Endothelial cell of umbilical vein (primary cell): ENCODE results near the gene RNF151. TPM values are rescaled to one million over a fixed set of nuclear protein-coding genes. Genes with fewer than 3 reads are reported as not detected.
A peak's percentile ranks its signal among the peaks of the same experiment; 100 is the strongest.

Source experiments
- BruUV-seq: library from RNA; stranded (reverse); fragments of 400-500 nt; replicated peaks from 2 replicates; lab custom pipeline; 2021; lab: Mats Ljungman, UMichigan
- CTCF ChIA-PET: fragments of 300-600, 350-600 bp; sonication (Branson Sonifier 250); formaldehyde crosslinking; loops from one replicate; lab custom pipeline; 2021; ENCODE audit warnings: antibody characterized with exemption, inconsistent platforms; lab: Charles Lee
- POLR2A ChIA-PET: fragments of 300-600, 350-600 bp; sonication (Branson Sonifier 250); formaldehyde crosslinking; loops from one replicate; lab custom pipeline; 2021; ENCODE audit warnings: antibody characterized with exemption, inconsistent platforms; lab: Charles Lee
- DNase-seq: peaks from one replicate; pipeline ENCODE4 v3.0.0-alpha.2; 2011; ENCODE audit warnings: low read depth, low spot score
- FAIRE-seq: peaks from 2 replicates; lab custom pipeline; 2011; peaks lifted over from hg19 to GRCh38; lab: Jason Lieb, UNC
- H2AFZ ChIP-seq: 2 replicates; pipeline ENCODE4 v1.6.0; 2012; ENCODE audit warnings: low read depth, low read length, control low read depth, inconsistent platforms
- H3K27ac ChIP-seq: 2 replicates; pipeline ENCODE4 v1.5.1; 2011; ENCODE audit warnings: low read depth, mild to moderate bottlenecking, control low read depth, low read length, moderate library complexity; ENCODE audit not compliant: insufficient read depth
- H3K27me3 ChIP-seq, 2 experiments: 2 replicates each; pipeline versions ENCODE4 v1.6.0 to v1.6.1; 2011; ENCODE audit warnings: low read length in 2 of 2, mixed read lengths in 1 of 2; ENCODE audit not compliant: control insufficient read depth in 2 of 2, insufficient read depth in 2 of 2
- H3K36me3 ChIP-seq, 2 experiments: 2 replicates in 1 of 2; 3 replicates in 1 of 2; pipeline ENCODE4 v1.5.1; 2011; ENCODE audit warnings: low read length in 2 of 2, mild to moderate bottlenecking in 1 of 2, moderate library complexity in 1 of 2; ENCODE audit not compliant: control insufficient read depth in 2 of 2, insufficient read depth in 2 of 2; ENCODE audit errors: extremely low read depth in 1 of 2
- H3K4me1 ChIP-seq: 3 replicates; pipeline ENCODE4 v1.5.1; 2011; ENCODE audit warnings: mild to moderate bottlenecking, low read length; ENCODE audit not compliant: control insufficient read depth, insufficient read depth; ENCODE audit errors: extremely low read depth
- H3K4me2 ChIP-seq: 2 replicates; pipeline ENCODE4 v1.6.1; 2011; ENCODE audit warnings: low read length, control low read depth, mixed read lengths; ENCODE audit not compliant: insufficient read depth
- H3K4me3 ChIP-seq, 3 experiments: fragments of 200-600 bp in 1 of 3; sonication (generic), shearing (Covaris generic) in 1 of 3; replicated peaks in 1 of 3; 2 replicates each; pipeline ENCODE4 v1.5.1; 2011 to 2016; ENCODE audit warnings: control low read depth in 3 of 3, low read length in 3 of 3, mild to moderate bottlenecking in 2 of 3, inconsistent platforms in 1 of 3, low read depth in 1 of 3, moderate library complexity in 1 of 3; ENCODE audit not compliant: insufficient read depth in 1 of 3
- H3K79me2 ChIP-seq: 2 replicates; pipeline ENCODE4 v1.6.0; 2012; ENCODE audit warnings: low read length, inconsistent platforms; ENCODE audit not compliant: control insufficient read depth, insufficient read depth
- H3K9ac ChIP-seq: replicated peaks from 2 replicates; pipeline ENCODE3; 2011; ENCODE audit warnings: low read length, control low read depth; ENCODE audit not compliant: insufficient read depth; ENCODE audit errors: extremely low read depth
- H3K9me1 ChIP-seq: replicated peaks from 3 replicates; pipeline ENCODE4 v1.6.0; 2011; ENCODE audit warnings: mild to moderate bottlenecking, low read length; ENCODE audit not compliant: control insufficient read depth, insufficient read depth; ENCODE audit errors: extremely low read depth
- H3K9me3 ChIP-seq: replicated peaks from 2 replicates; pipeline ENCODE4 v1.5.1; 2012; ENCODE audit warnings: low read length, inconsistent platforms; ENCODE audit not compliant: control insufficient read depth, insufficient read depth
- H4K20me1 ChIP-seq: replicated peaks from 2 replicates; pipeline ENCODE3; 2011; ENCODE audit warnings: mild to moderate bottlenecking, low read length; ENCODE audit not compliant: control insufficient read depth, insufficient read depth; ENCODE audit errors: extremely low read depth
- CTCF ChIP-seq, 2 donors: IDR thresholded peaks; 1 replicate in 1 of 2; 2 replicates in 1 of 2; pipeline ENCODE4 v1.5.1; 2011; ENCODE audit warnings: low read length in 2 of 2, mild to moderate bottlenecking in 2 of 2, moderate library complexity in 2 of 2, control low read depth in 1 of 2, inconsistent platforms in 1 of 2, low read depth in 1 of 2; ENCODE audit not compliant: insufficient read depth in 1 of 2; ENCODE audit errors: extremely low read depth in 1 of 2
- EZH2 ChIP-seq: IDR thresholded peaks from 2 replicates; pipeline ENCODE4 v1.6.1; 2012; ENCODE audit warnings: borderline replicate concordance, low read depth, mild to moderate bottlenecking, moderate library complexity, low read length, inconsistent platforms; ENCODE audit not compliant: severe bottlenecking
- GATA2 ChIP-seq: IDR thresholded peaks from 2 replicates; pipeline ENCODE4 v1.7.0; 2011; ENCODE audit warnings: low read depth, mild to moderate bottlenecking, moderate library complexity, mixed read lengths, low read length; ENCODE audit not compliant: insufficient read length, insufficient read depth
- POLR2A ChIP-seq: IDR thresholded peaks from 2 replicates; pipeline ENCODE4 v1.6.1; 2012; ENCODE audit warnings: low read depth, mild to moderate bottlenecking, control low read depth, low read length
- POLR2AphosphoS5 ChIP-seq: IDR thresholded peaks from 2 replicates; pipeline ENCODE4 v1.6.1; 2012; ENCODE audit warnings: low read depth, mild to moderate bottlenecking, control low read depth, low read length, moderate library complexity; ENCODE audit not compliant: insufficient read depth
- dilution Hi-C: fragments of 300-500 bp; cut with MboI; formaldehyde crosslinking; loops from one replicate; pipeline ENCODE4 v1.15.0; 2019; ENCODE audit warnings: low sequenced_read_pairs; ENCODE audit not compliant: extremely low pct_ligation_motif_present
- intact Hi-C: fragments of 100-400 bp; cut with micrococcal nuclease; formaldehyde crosslinking; loops from one replicate; pipeline ENCODE4 v1.10.0; 2022
- polyA plus RNA-seq, 4 experiments: library from polyadenylated mRNA; depleted of rRNA in 3 of 4; stranded (reverse) in 3 of 4; unstranded in 1 of 4; fragments of >200 nt; gene quantifications; 2 replicates each; pipeline versions ENCODE4 v1.2.1 to v1.2.3, GENCODE V29; 2011 to 2012; ENCODE audit warnings: missing spikeins in 1 of 4
- total RNA-seq: library from RNA; stranded (reverse); gene quantifications from 2 replicates; pipeline ENCODE4 v1.2.3, GENCODE V29; 2021

Gene RNF151
- total and polyA plus RNA-seq, 2 donors (not counting 3 experiments of a cell fraction or from before 2014, with no cell fraction given) = not detected

GRCh38 chr16:2008009-2008526 is 41.4 kb downstream of the RNF151 start:
- peak; percentile 46 for DNase-seq
- CTCF ChIA-PET = interaction anchor here (0.8 to 2.7 kb wide), 8 partner anchors 8 to 147 kb away, joined by 3 to 28 read pairs (median 4); partner anchors contain the start of gene TRAF7
- Histone ChIP-seq H3K4me3 (peak overlapping the region; percentile 71 to 76 (median 72)), H3K9me1 (no peaks in the 10 kb centered on the region), H2AFZ (no peak overlapping the region), H3K36me3 (peaks cover 0 to 3% of the 10 kb centered on the region in 2 experiments), H3K4me2 (peak overlapping the region; percentile 92), H3K9me3 (no peaks in the 10 kb centered on the region), H3K27ac (peak overlapping the region; percentile 82), H3K79me2 (peaks cover 66% of the 10 kb centered on the region), H3K27me3 (no peaks in the 10 kb centered on the region), H3K4me1 (peaks cover 48% of the 10 kb centered on the region), H4K20me1 (no peaks in the 10 kb centered on the region), H3K9ac (peak overlapping the region; percentile 89)
- BruUV-seq = TSS peak; percentile 53
- intact Hi-C loops (loop anchor here (1.0 to 2.0 kb wide), 2 partner anchors 43 to 147 kb away; partner anchors contain the start of genes RPS2 and TRAF7), dilution Hi-C loops (no loop called here)
- TF ChIP-seq EZH2 (no peak), CTCF (IDR thresholded peaks at IDR 0.05; ENCODE audit: extremely low read depth in 1 of 2, insufficient read depth in 1 of 2, low read depth in 1 of 2, low read length in 2 of 2) (no peak), GATA2 (no peak), POLR2AphosphoS5 (peak; percentile 36), POLR2A (peak; percentile 59)
- FAIRE-seq = peak; percentile 73
- POLR2A ChIA-PET = interaction anchor here (0.6 to 1.0 kb wide), 2 partner anchors 139 to 147 kb away, joined by 3 read pairs; partner anchors contain the start of gene TRAF7
